Type B pancreatic cell (in vitro differentiated cells): ENCODE results near the gene DEPDC1B. TPM values are rescaled to one million over a fixed set of nuclear protein-coding genes. Genes with fewer than 3 reads are reported as not detected.

Experiments used
- DNase-seq: peaks from one replicate; pipeline ENCODE4 v3.0.0; 2021; ENCODE audit warnings: mixed read lengths; ENCODE audit not compliant: unreplicated experiment; ENCODE audit errors: extremely low spot score
- H3K27ac Mint-ChIP-seq: 2 replicates; pipeline ENCODE4 v1.8.0; 2021; ENCODE audit warnings: mild to moderate bottlenecking, mixed read lengths
- H3K27me3 Mint-ChIP-seq: 2 replicates; pipeline ENCODE4 v1.8.0; 2021; ENCODE audit warnings: mixed read lengths
- H3K36me3 Mint-ChIP-seq: 2 replicates; pipeline ENCODE4 v1.8.0; 2021; ENCODE audit warnings: mixed read lengths
- H3K4me1 Mint-ChIP-seq: one replicate; pipeline ENCODE4 v1.8.0; 2021; ENCODE audit warnings: mixed read lengths; ENCODE audit not compliant: unreplicated experiment
- H3K4me3 Mint-ChIP-seq: 2 replicates; pipeline ENCODE4 v1.8.0; 2021; ENCODE audit warnings: mild to moderate bottlenecking, mixed read lengths
- H3K9me3 Mint-ChIP-seq: 2 replicates; pipeline ENCODE4 v1.8.0; 2021; ENCODE audit warnings: mixed read lengths
- CTCF ChIP-seq: fragments of 200-600 bp; sonication (generic); conservative IDR thresholded peaks from 2 replicates; pipeline ENCODE4 v1.5.0; 2021; ENCODE audit warnings: antibody characterized with exemption, mild to moderate bottlenecking
- total RNA-seq: library from RNA; stranded (reverse); gene quantifications from 2 replicates; pipeline ENCODE4 v1.2.1, GENCODE V29; 2021; ENCODE audit warnings: low replicate concordance

Gene DEPDC1B
- total RNA-seq, 1 donor from 2014 or later, result 29.1 TPM

- peaks cover 19% of the 10 kb centered on the region for H3K36me3 Mint-ChIP-seq
- H3K27me3 Mint-ChIP-seq, result no peaks in the 10 kb centered on the region
- H3K4me3 Mint-ChIP-seq, result no peak overlapping the region
- no peak for DNase-seq
- TF ChIP-seq CTCF, result no peak
- H3K9me3 Mint-ChIP-seq, result no peaks in the 10 kb centered on the region
- H3K4me1 Mint-ChIP-seq, result peaks cover 4% of the 10 kb centered on the region
- H3K27ac Mint-ChIP-seq, result no peak overlapping the region
These were observed 20.1 kb downstream of the DEPDC1B start for GRCh38 chr5:60679816-60680215.

- no peak for DNase-seq
- Mint-ChIP-seq H3K4me1 (peaks cover 12% of the 10 kb centered on the region), H3K9me3 (no peaks in the 10 kb centered on the region), H3K36me3 (peaks cover 13% of the 10 kb centered on the region), H3K4me3 (no peak overlapping the region), H3K27me3 (no peaks in the 10 kb centered on the region), H3K27ac (no peak overlapping the region)
- peak; percentile 76 for TF ChIP-seq CTCF
These were observed 21.9 kb downstream of the DEPDC1B start for GRCh38 chr5:60677850-60678664.

- peaks cover 11% of the 10 kb centered on the region for H3K36me3 Mint-ChIP-seq
- H3K27me3 Mint-ChIP-seq, result no peaks in the 10 kb centered on the region
- DNase-seq, result no peak
- H3K27ac Mint-ChIP-seq, result no peak overlapping the region
- peaks cover 19% of the 10 kb centered on the region for H3K4me1 Mint-ChIP-seq
- H3K9me3 Mint-ChIP-seq, result no peaks in the 10 kb centered on the region
- no peak overlapping the region for H3K4me3 Mint-ChIP-seq
- no peak for TF ChIP-seq CTCF
These were observed 24.7 kb downstream of the DEPDC1B start for GRCh38 chr5:60675286-60675685.

- Mint-ChIP-seq H3K27me3 (no peaks in the 10 kb centered on the region), H3K27ac (peak overlapping the region; percentile 12), H3K9me3 (no peaks in the 10 kb centered on the region), H3K4me1 (peaks cover 19% of the 10 kb centered on the region), H3K36me3 (peaks cover 11% of the 10 kb centered on the region), H3K4me3 (no peak overlapping the region)
- no peak for DNase-seq
- TF ChIP-seq CTCF, result no peak
These were observed 25.5 kb downstream of the DEPDC1B start for GRCh38 chr5:60674251-60675069.

GRCh38 chr5:60673334-60673733 lies 26.6 kb downstream of the DEPDC1B start:
- Mint-ChIP-seq H3K4me1 (peaks cover 19% of the 10 kb centered on the region), H3K36me3 (peaks cover 11% of the 10 kb centered on the region), H3K9me3 (no peaks in the 10 kb centered on the region), H3K27ac (peak overlapping the region; percentile 73), H3K4me3 (no peak overlapping the region), H3K27me3 (no peaks in the 10 kb centered on the region)
- TF ChIP-seq CTCF, result no peak
- DNase-seq, result no peak
